Body of pancreas (tissue), 4 donors: ENCODE results near the gene ABCB10. TPM values are rescaled to one million over a fixed set of nuclear protein-coding genes. Genes with fewer than 3 reads are reported as not detected.

Experiments
- ATAC-seq: fragments of 150-250 bp; one replicate; pipeline ENCODE4 v1.9.1; 2016
- DNase-seq, 4 donors: peaks; one replicate each; pipeline ENCODE4 v3.0.0-alpha.2; 2019
- H3K27ac ChIP-seq, 4 donors: fragments of 200-600 bp; sonication (generic); 1 replicate in 3 of 4; 2 replicates in 1 of 4; pipeline versions ENCODE4 v1.5.1 to v1.6.1; 2016 to 2019; ENCODE audit warnings: mild to moderate bottlenecking in 1 of 4, mixed read lengths in 1 of 4, moderate library complexity in 1 of 4
- H3K27me3 ChIP-seq, 2 donors: fragments of 200-600 bp; sonication (generic); one replicate each; pipeline ENCODE4 v1.6.0; 2016; ENCODE audit warnings: mild to moderate bottlenecking in 1 of 2
- H3K36me3 ChIP-seq, 2 donors: fragments of 200-600 bp; sonication (generic); replicated peaks in 1 of 2; 2 replicates each; pipeline ENCODE4 v1.5.1; 2016; ENCODE audit warnings: low read depth in 2 of 2; ENCODE audit not compliant: insufficient read depth in 1 of 2
- H3K4me1 ChIP-seq: fragments of 200-600 bp; sonication (generic); one replicate; pipeline ENCODE4 v1.6.0; 2016
- H3K4me3 ChIP-seq, 2 donors: fragments of 200-600 bp; sonication (generic); 1 replicate in 1 of 2; 2 replicates in 1 of 2; pipeline ENCODE4 v1.5.1; 2016 to 2019
- H3K9me3 ChIP-seq, 3 donors: fragments of 200-600 bp; sonication (generic); 1 replicate in 2 of 3; 2 replicates in 1 of 3; pipeline ENCODE4 v1.5.1; 2016
- POLR2A ChIP-seq, 3 donors: fragments of 450-650 bp; IDR thresholded peaks; one replicate each; pipeline ENCODE4 v1.6.1; 2016; ENCODE audit warnings: antibody characterized with exemption in 3 of 3, mild to moderate bottlenecking in 2 of 3
- WGBS, 2 donors: methylation state at CpG; one replicate each; pipeline ENCODE4 v1.1.5; 2017; 5-methylcytosine and 5-hydroxymethylcytosine counted together
- intact Hi-C: fragments of 100-400 bp; cut with DNase I; formaldehyde crosslinking; loops from one replicate; pipeline ENCODE4 v1.15.1; 2023
- total RNA-seq, 2 donors: library from RNA; depleted of rRNA; stranded (reverse); fragments of >200 nt; gene quantifications; one replicate each; pipeline ENCODE4 v1.1.0, GENCODE V29; 2016
- TF ChIP-seq, protein P1 (sequence below), 7 experiments: fragments of 450-650 bp in 4 of 7; fragments of 200-600 bp in 3 of 7; sonication (generic) in 3 of 7; IDR thresholded peaks; one replicate each; pipeline ENCODE4 v1.5.1; 2016 to 2019; ENCODE audit warnings: antibody characterized with exemption in 7 of 7

The ABCB10 gene
- total RNA-seq, 2 donors from 2014 or later = 7.8 to 15.2 TPM

- H3K36me3 ChIP-seq = no peaks in the 10 kb centered on the region
- peak overlapping the region in 1 of 4 donors; percentile 60 for H3K27ac ChIP-seq
- TF ChIP-seq, protein P1, sequence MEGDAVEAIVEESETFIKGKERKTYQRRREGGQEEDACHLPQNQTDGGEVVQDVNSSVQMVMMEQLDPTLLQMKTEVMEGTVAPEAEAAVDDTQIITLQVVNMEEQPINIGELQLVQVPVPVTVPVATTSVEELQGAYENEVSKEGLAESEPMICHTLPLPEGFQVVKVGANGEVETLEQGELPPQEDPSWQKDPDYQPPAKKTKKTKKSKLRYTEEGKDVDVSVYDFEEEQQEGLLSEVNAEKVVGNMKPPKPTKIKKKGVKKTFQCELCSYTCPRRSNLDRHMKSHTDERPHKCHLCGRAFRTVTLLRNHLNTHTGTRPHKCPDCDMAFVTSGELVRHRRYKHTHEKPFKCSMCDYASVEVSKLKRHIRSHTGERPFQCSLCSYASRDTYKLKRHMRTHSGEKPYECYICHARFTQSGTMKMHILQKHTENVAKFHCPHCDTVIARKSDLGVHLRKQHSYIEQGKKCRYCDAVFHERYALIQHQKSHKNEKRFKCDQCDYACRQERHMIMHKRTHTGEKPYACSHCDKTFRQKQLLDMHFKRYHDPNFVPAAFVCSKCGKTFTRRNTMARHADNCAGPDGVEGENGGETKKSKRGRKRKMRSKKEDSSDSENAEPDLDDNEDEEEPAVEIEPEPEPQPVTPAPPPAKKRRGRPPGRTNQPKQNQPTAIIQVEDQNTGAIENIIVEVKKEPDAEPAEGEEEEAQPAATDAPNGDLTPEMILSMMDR (IDR thresholded peaks at IDR 0.05) = no peak
- TF ChIP-seq POLR2A (IDR thresholded peaks at IDR 0.05) = no peak
- 24 to 43% methylated on average over 11 of the region's 11 CpGs for WGBS, 2 donors
- H3K27me3 ChIP-seq = no peaks in the 10 kb centered on the region
- intact Hi-C loops = no loop called here
- H3K9me3 ChIP-seq = no peaks in the 10 kb centered on the region
- peaks cover 14% of the 10 kb centered on the region for H3K4me1 ChIP-seq
- DNase-seq = peak; percentile 38 to 63 (median 50)
- no peak overlapping the region for H3K4me3 ChIP-seq
- ATAC-seq = peak; percentile 90
These were observed 23.6 kb upstream of the ABCB10 start for GRCh38 chr1:229582011-229582694.

GRCh38 chr1:229581485-229581884 is 23.0 kb upstream of the ABCB10 start:
- no peak overlapping the region for H3K27ac ChIP-seq
- H3K27me3 ChIP-seq = no peaks in the 10 kb centered on the region
- 84 to 88% methylated on average over 3 of the region's 3 CpGs for WGBS, 2 donors
- H3K4me3 ChIP-seq = no peak overlapping the region
- no peak for DNase-seq
- TF ChIP-seq, protein P1 (IDR thresholded peaks at IDR 0.05) = no peak
- no peak for TF ChIP-seq POLR2A (IDR thresholded peaks at IDR 0.05)
- peaks cover 14% of the 10 kb centered on the region for H3K4me1 ChIP-seq
- ATAC-seq = no peak
- intact Hi-C loops = no loop called here
- H3K9me3 ChIP-seq = no peaks in the 10 kb centered on the region
- H3K36me3 ChIP-seq = no peaks in the 10 kb centered on the region

DNA sequence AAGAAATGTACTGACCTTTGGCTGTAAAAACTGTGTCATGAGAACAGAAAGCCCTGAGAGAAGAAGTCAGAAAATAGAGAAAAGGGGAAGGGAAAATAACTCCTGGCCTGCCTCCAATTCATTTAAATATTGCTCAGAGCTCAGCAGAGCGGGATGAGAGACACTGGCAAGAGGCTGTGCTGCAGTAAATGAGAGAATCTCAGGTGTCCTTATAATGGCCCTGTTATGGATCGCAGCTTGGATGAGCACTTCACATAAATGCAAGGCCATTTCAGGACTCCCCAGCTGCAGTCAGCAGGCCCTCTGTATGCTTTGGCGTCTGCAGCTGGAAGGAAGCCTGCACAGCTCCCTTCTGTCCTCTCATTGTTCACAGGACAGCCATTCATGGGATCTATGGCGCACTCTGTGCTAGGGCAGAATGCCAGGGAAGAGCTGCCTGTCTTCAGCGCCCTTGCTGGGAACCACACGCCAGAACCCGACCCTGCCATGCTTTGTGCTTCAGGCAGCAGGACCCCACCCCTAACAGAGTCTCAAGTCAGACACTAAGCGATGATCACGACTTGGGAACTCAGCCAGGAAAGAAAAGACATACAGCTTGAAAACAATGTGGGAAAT is 20.7 kb upstream of the ABCB10 start:
- 44 to 64% methylated on average over 8 to 9 of the region's 9 CpGs for WGBS, 2 donors
- peak in 2 of 4 donors; percentile 13 to 25 for DNase-seq
- Histone ChIP-seq H3K27me3 (no peaks in the 10 kb centered on the region), H3K4me1 (peaks cover 14% of the 10 kb centered on the region), H3K36me3 (no peaks in the 10 kb centered on the region), H3K4me3 (no peak overlapping the region), H3K27ac (peak overlapping the region in 1 of 4 donors; percentile 3), H3K9me3 (no peaks in the 10 kb centered on the region)
- intact Hi-C loops = no loop called here
- no peak for TF ChIP-seq POLR2A (IDR thresholded peaks at IDR 0.05)
- TF ChIP-seq, protein P1 (IDR thresholded peaks at IDR 0.05) = no peak
- no peak for ATAC-seq

- WGBS, 2 donors = 80 to 84% methylated on average over 14 of the region's 14 CpGs
- H3K9me3 ChIP-seq = no peaks in the 10 kb centered on the region
- peaks cover 14% of the 10 kb centered on the region for H3K4me1 ChIP-seq
- DNase-seq = no peak
- peak overlapping the region in 1 of 4 donors; percentile 3 for H3K27ac ChIP-seq
- no peak for ATAC-seq
- H3K4me3 ChIP-seq = no peak overlapping the region
- no peaks in the 10 kb centered on the region for H3K27me3 ChIP-seq
- TF ChIP-seq POLR2A (IDR thresholded peaks at IDR 0.05) = no peak
- TF ChIP-seq, protein P1 (IDR thresholded peaks at IDR 0.05) = no peak
- intact Hi-C loops = no loop called here
- H3K36me3 ChIP-seq = no peaks in the 10 kb centered on the region
These were observed 19.9 kb upstream of the ABCB10 start for GRCh38 chr1:229578168-229579058.
